HCT116 (cell line): ENCODE data around the gene TCP11.

ENCODE experiments used
- CBX3 ChIP-seq: IDR thresholded peaks from 2 replicates; pipeline ENCODE4 v1.6.1; 2012; ENCODE audit warnings: low read depth
- CTCF ChIP-seq, 3 experiments: fragments of 200-600 bp in 1 of 3; sonication (generic) in 1 of 3; IDR thresholded peaks in 2 of 3; conservative IDR thresholded peaks in 1 of 3; 2 replicates each; pipeline ENCODE4 v1.5.1; 2012 to 2017; ENCODE audit warnings: low read depth in 2 of 3, low read length in 2 of 3, antibody characterized with exemption in 1 of 3, borderline replicate concordance in 1 of 3, control low read depth in 1 of 3, mild to moderate bottlenecking in 1 of 3, mixed read lengths in 1 of 3, mixed run types in 1 of 3, moderate library complexity in 1 of 3; ENCODE audit not compliant: insufficient read depth in 1 of 3
- EZH2 ChIP-seq: fragments of 200-600 bp; sonication (generic); IDR thresholded peaks from 2 replicates; pipeline ENCODE4 v1.6.1; 2017; ENCODE audit warnings: antibody characterized with exemption, mixed run types
- EZH2phosphoT487 ChIP-seq: fragments of 200-600 bp; IDR thresholded peaks from 2 replicates; pipeline ENCODE4 v1.6.1; 2018; ENCODE audit warnings: antibody characterized with exemption, borderline replicate concordance
- FOSL1 ChIP-seq: IDR thresholded peaks from 2 replicates; pipeline ENCODE4 v1.6.1; 2012; ENCODE audit warnings: low read depth
- POLR2A ChIP-seq: IDR thresholded peaks from 2 replicates; pipeline ENCODE4 v1.7.0; 2011; ENCODE audit warnings: borderline replicate concordance; ENCODE audit not compliant: insufficient read depth, insufficient read length; ENCODE audit errors: extremely low read depth
- POLR2AphosphoS5 ChIP-seq: IDR thresholded peaks from 2 replicates; pipeline ENCODE4 v1.6.1; 2011; ENCODE audit warnings: mild to moderate bottlenecking, low read depth, low read length, moderate library complexity
- RAD21 ChIP-seq: IDR thresholded peaks from 2 replicates; pipeline ENCODE4 v1.6.1; 2012; ENCODE audit warnings: low read depth, mild to moderate bottlenecking
- SIN3A ChIP-seq: IDR thresholded peaks from 2 replicates; pipeline ENCODE4 v1.6.1; 2012; ENCODE audit warnings: low read depth
- SRF ChIP-seq: IDR thresholded peaks from 2 replicates; pipeline ENCODE4 v1.6.1; 2012; ENCODE audit warnings: low read depth
- YY1 ChIP-seq: IDR thresholded peaks from 2 replicates; pipeline ENCODE4 v1.6.1; 2011; ENCODE audit warnings: low read length, low read depth, moderate library complexity, mild to moderate bottlenecking; ENCODE audit not compliant: insufficient replicate concordance; ENCODE audit errors: extremely low read depth
- ZNF274 ChIP-seq: fragments of 200-500 bp; sonication (Bioruptor generic); IDR thresholded peaks from 2 replicates; pipeline ENCODE4 v1.6.1; 2014; ENCODE audit warnings: mild to moderate bottlenecking, low read depth, low read length, inconsistent platforms
- TF ChIP-seq, protein P1 (sequence below): IDR thresholded peaks from 2 replicates; pipeline ENCODE4 v1.6.1; 2012
- TF ChIP-seq, protein P2 (sequence below): IDR thresholded peaks from 2 replicates; pipeline ENCODE4 v1.6.1; 2012

- TF ChIP-seq CBX3: no peak
- no peak for TF ChIP-seq CTCF (IDR thresholded peaks at IDR 0.05 in 2 of 3, conservative IDR thresholded peaks at IDR 0.05 in 1 of 3; ENCODE audit: borderline replicate concordance in 1 of 3, insufficient read depth in 1 of 3, low read depth in 2 of 3, low read length in 2 of 3)
- no peak for TF ChIP-seq POLR2AphosphoS5
- no peak for TF ChIP-seq EZH2
- TF ChIP-seq RAD21: no peak
- TF ChIP-seq SRF: no peak
- TF ChIP-seq POLR2A: no peak
- TF ChIP-seq YY1: no peak
- no peak for TF ChIP-seq FOSL1
- TF ChIP-seq SIN3A: no peak
- no peak for TF ChIP-seq EZH2phosphoT487
- TF ChIP-seq ZNF274: no peak
- TF ChIP-seq, protein P1, sequence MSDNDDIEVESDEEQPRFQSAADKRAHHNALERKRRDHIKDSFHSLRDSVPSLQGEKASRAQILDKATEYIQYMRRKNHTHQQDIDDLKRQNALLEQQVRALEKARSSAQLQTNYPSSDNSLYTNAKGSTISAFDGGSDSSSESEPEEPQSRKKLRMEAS: no peak
- TF ChIP-seq, protein P2, sequence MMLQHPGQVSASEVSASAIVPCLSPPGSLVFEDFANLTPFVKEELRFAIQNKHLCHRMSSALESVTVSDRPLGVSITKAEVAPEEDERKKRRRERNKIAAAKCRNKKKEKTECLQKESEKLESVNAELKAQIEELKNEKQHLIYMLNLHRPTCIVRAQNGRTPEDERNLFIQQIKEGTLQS: no peak
These were observed 19.5 kb upstream of the TCP11 start for GRCh38 chr6:35160642-35161041.
